ENCODE results near the gene AGPAT4. TPM values are rescaled to one million over a fixed set of nuclear protein-coding genes. Genes with fewer than 3 reads are reported as not detected.

AGPAT4 gene
- total and polyA plus RNA-seq, 2 donors (not counting 3 experiments of a cell fraction or from before 2014, with no cell fraction given) = 10.2 to 15.2 TPM

DNA sequence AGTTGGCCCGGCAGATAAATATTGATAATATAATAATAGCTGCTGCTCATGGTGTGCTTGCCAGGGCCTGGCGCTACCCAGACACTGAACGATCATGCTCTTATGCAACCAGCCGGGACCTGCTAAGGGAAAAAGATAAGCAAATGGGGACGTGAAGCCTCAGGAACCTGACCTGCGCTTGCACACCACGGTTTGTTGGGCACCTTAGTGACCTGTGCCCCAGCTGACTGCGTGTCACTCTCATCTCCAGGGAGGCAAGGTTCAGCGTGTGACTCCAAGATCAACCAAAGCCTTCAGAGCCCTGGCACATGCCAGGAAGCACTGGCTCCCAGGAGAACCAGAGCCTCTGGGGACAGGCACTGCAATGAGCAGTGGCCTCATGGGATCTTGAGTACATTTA, 111.1 kb downstream of the AGPAT4 start:
- BruUV-seq (replicated peaks) = no TSS peak
- H3K9me3 ChIP-seq (replicated peaks; ENCODE audit: control insufficient read depth, insufficient read depth, low read length) = no peaks in the 10 kb centered on the region
- FAIRE-seq (no peak), DNase-seq (ENCODE audit: low read depth, low spot score) (no peak)
- no peak overlapping the region for H3K9ac ChIP-seq (replicated peaks; ENCODE audit: extremely low read depth, insufficient read depth, low read length)
- ChIA-PET CTCF (no interaction called here), POLR2A (no interaction called here)
- H3K27me3 ChIP-seq (ENCODE audit: control insufficient read depth in 2 of 2, insufficient read depth in 2 of 2, low read length in 2 of 2) = no peaks in the 10 kb centered on the region
- H2AFZ ChIP-seq (ENCODE audit: low read depth, low read length) = no peak overlapping the region
- no peaks in the 10 kb centered on the region for H4K20me1 ChIP-seq (replicated peaks; ENCODE audit: control insufficient read depth, extremely low read depth, insufficient read depth, low read length)
- no peak overlapping the region for H3K27ac ChIP-seq (ENCODE audit: insufficient read depth, low read depth, low read length)
- H3K4me3 ChIP-seq (replicated peaks in 1 of 3; ENCODE audit: insufficient read depth in 1 of 3, low read depth in 1 of 3, low read length in 3 of 3) = no peak overlapping the region
- TF ChIP-seq MYC (IDR thresholded peaks at IDR 0.05; ENCODE audit: low read depth, low read length) (no peak), POLR2A (IDR thresholded peaks at IDR 0.05; ENCODE audit: low read depth, low read length) (no peak), GATA2 (IDR thresholded peaks at IDR 0.05; ENCODE audit: insufficient read depth, insufficient read length, low read depth, low read length) (no peak), FOS (IDR thresholded peaks at IDR 0.05; ENCODE audit: borderline replicate concordance, insufficient read depth, low read length) (no peak), JUN (IDR thresholded peaks at IDR 0.05; ENCODE audit: borderline replicate concordance, insufficient read depth, insufficient read length, low read depth) (no peak), EZH2 (IDR thresholded peaks at IDR 0.05; ENCODE audit: borderline replicate concordance, low read depth, low read length, severe bottlenecking) (no peak)
- TF ChIP-seq, protein P1, sequence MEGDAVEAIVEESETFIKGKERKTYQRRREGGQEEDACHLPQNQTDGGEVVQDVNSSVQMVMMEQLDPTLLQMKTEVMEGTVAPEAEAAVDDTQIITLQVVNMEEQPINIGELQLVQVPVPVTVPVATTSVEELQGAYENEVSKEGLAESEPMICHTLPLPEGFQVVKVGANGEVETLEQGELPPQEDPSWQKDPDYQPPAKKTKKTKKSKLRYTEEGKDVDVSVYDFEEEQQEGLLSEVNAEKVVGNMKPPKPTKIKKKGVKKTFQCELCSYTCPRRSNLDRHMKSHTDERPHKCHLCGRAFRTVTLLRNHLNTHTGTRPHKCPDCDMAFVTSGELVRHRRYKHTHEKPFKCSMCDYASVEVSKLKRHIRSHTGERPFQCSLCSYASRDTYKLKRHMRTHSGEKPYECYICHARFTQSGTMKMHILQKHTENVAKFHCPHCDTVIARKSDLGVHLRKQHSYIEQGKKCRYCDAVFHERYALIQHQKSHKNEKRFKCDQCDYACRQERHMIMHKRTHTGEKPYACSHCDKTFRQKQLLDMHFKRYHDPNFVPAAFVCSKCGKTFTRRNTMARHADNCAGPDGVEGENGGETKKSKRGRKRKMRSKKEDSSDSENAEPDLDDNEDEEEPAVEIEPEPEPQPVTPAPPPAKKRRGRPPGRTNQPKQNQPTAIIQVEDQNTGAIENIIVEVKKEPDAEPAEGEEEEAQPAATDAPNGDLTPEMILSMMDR (IDR thresholded peaks at IDR 0.05; ENCODE audit: extremely low read depth in 1 of 2, insufficient read depth in 1 of 2, low read depth in 1 of 2, low read length in 2 of 2) = no peak
- TF ChIP-seq, protein P2, sequence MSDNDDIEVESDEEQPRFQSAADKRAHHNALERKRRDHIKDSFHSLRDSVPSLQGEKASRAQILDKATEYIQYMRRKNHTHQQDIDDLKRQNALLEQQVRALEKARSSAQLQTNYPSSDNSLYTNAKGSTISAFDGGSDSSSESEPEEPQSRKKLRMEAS (IDR thresholded peaks at IDR 0.05; ENCODE audit: insufficient read depth, insufficient read length) = no peak
- no peaks in the 10 kb centered on the region for H3K4me1 ChIP-seq (ENCODE audit: control insufficient read depth, extremely low read depth, insufficient read depth, low read length)
- H3K36me3 ChIP-seq (ENCODE audit: control insufficient read depth in 2 of 2, extremely low read depth in 1 of 2, insufficient read depth in 2 of 2, low read length in 2 of 2) = peaks cover 0 to 4% of the 10 kb centered on the region in 2 experiments
- no peaks in the 10 kb centered on the region for H3K79me2 ChIP-seq (ENCODE audit: control insufficient read depth, insufficient read depth, low read length)
- dilution Hi-C loops (cut with MboI; ENCODE audit: extremely low pct_ligation_motif_present, low sequenced_read_pairs) (no loop called here), intact Hi-C loops (cut with micrococcal nuclease) (no loop called here)
- H3K9me1 ChIP-seq (replicated peaks; ENCODE audit: control insufficient read depth, extremely low read depth, insufficient read depth, low read length) = no peaks in the 10 kb centered on the region
- H3K4me2 ChIP-seq (ENCODE audit: insufficient read depth, low read length) = no peak overlapping the region
